GM21526 (cell line): Measurements from ENCODE around the gene FBLN2.
"Not testable (repeated sequence)": the region's sequence is repeated elsewhere in the genome, so short reads cannot be mapped to it uniquely, and the experiment has no call there.

Experiments used
- ATAC-seq: cut with Tn5 transposase; IDR thresholded peaks from one replicate; pipeline ENCODE4 v1.9.1; 2021; ENCODE audit warnings: moderate library complexity; ENCODE audit not compliant: unreplicated experiment, low FRiP score

The FBLN2 gene

DNA sequence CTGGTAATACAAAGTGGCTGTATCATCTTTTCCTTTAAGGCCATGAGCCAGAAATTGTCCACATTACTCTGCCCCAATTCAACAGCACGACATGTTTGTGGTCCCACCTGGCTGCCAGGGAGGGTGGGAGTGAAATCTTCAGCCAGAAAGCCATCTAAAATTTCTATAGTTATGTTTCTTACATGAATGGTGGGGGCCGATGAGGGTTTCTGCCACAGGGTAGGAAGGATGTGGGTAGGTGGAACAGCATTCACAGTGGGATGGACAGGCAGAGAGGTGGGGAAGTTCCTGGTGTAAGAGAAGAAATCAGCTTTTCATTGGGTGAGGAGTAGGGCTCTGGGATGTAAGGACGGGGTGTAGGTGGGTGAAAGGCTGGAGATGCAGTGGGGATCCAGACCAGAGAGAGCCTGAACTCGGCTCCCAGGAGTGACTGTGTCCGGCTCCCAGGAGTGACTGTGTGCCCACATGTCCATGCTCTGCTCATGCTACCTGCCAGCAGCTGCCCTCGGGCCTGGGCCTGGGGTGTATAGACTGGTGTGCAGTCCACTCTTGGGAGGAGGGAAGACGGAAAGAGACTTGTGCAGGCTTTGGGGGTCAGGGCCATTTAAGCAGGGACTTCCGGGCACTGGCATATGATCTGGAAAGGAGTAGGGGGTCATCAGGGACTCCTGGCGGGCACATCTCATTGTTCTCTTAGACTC is 3.8 kb upstream of the FBLN2 start:
- ATAC-seq: no peak

DNA sequence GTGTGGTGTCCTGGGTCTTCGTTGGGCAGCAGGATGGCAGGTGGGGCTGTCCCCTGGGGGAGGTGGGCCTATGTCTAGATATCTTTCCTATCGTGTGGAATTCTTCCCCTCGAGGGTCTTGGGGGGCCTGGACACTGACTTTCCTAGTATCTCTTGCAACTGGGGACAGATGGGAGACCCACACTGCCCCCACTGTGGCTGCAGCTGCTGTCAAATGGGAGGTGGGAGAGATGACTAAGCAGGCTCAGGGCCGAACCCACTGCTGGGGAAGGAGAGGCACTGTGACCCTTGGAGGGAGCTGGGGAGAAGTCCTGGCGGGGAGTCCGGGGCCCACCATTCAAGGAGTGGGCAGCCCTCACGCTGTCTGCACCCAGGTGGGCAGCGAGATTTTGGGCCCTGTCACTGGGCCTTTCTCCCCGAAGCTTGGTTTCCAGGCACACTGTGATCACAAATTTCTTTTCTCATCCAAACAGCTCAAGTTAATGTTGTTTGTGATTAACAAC is 2.9 kb upstream of the FBLN2 start:
- ATAC-seq: no peak

- ATAC-seq: no peak
Measured at GRCh38 chr3:13546667-13547171, 2.2 kb upstream of the FBLN2 start.

- no peak for ATAC-seq
Measured at GRCh38 chr3:13547591-13548371, 1.1 kb upstream of the FBLN2 start.

DNA sequence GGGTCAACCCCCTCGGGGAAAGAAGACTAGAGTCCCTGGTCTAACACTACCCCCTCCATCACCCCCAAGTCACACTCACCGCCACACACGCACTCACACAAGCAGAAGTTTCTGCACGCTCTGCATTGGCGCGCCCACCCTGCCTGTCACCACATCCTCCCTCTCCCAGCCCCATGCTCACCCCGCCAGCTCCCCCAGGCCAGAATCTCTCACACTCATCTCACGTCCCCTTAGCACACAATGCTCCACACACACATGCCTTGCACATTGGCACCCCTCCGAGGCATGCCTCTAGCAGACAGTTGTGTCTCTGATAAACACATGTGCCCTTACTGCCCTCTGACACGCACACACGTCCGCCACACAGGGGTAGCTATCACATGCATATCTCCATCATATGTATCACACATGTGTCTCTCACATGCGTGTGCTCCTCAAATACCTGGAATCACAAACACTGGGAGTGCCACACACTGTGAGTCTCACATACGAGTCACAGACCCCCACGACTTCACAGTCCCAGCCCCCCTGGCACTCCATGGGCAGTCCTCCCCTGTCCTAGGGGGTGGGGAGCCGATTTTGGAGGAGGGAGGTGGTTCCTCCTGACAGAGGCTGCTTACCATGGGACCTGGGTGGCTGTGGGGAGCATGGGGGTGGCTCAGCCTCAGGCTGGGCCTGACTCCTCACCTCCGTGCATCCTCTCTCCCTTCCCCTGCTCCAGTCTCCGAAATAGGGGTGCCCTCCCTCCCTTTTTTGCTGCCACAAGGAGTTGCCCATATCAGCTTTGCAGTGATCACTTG is 898 bp downstream of the FBLN2 start:
- ATAC-seq: no peak

GRCh38 chr3:13550423-13550690 is 1.4 kb downstream of the FBLN2 start:
- ATAC-seq: no peak

- no peak for ATAC-seq
Measured at GRCh38 chr3:13550791-13551360, 2.0 kb downstream of the FBLN2 start.

DNA sequence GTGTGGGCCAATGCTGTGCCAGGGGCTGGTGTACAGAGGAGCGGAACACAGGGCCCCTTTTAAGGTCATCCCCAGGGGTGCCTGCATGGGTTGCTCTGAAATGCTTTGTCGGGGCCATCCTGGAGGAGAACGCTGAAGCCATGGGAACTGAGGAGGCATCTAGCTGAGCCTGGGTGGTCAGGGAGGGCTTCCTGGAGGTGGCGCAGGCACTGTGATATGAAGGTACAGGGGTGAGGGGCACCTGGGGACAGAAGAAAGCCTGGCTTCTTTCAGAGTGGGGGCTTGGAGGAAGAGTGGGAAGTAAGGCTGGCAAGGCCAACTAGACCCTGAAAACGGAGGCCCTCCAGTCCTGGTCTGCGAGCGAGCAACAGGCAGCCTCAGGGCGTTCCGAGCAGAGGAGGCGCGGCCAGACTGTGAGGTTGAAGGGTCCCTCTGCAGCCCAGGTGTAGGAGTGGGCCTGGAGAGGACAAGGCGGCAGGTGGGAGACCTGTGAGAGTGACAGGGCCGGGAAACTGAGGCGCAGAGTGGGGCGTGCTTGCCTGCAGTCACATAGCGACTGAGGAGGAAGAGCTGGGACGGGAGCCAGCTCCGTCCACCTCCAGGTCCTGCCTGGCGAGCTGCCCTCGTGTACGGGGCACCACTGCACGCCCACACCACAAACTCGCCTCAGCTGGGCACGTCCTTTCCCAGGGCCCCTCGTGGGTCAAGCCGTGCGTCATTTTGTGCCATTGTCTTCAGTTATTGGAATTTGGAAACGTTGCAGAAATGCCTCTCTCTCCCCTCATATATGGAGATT is 4.1 kb downstream of the FBLN2 start:
- no peak for ATAC-seq

GRCh38 chr3:13553686-13554085 is 4.8 kb downstream of the FBLN2 start:
- no peak for ATAC-seq

GRCh38 chr3:13555753-13556152 is 6.8 kb downstream of the FBLN2 start:
- ATAC-seq: no peak

- no peak for ATAC-seq
Measured at GRCh38 chr3:13556207-13556606, 7.3 kb downstream of the FBLN2 start.

DNA sequence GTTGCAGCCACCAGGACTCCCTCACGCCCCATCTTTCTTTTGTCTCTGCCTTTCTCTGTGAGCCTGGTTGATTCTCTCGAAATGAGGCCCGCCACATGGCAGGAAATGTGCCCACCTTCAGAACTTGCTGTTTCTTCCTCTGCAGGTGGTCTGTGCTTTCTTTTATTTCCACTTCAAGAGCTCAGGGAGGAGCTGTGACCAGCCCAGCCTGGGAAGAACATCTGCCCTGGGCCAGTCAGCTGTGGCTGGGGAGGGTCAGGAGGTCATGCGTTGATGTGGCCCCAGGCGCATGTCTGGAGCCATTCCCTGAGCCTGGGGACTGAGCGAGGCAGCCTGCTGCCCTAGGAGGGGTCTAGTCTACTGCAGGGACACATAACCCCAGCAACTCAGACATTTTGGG is 8.0 kb downstream of the FBLN2 start:
- ATAC-seq: no peak

GRCh38 chr3:13557417-13557816 is 8.5 kb downstream of the FBLN2 start:
- ATAC-seq: no peak

- no peak for ATAC-seq
Measured at GRCh38 chr3:13557926-13558325, 9.0 kb downstream of the FBLN2 start.

DNA sequence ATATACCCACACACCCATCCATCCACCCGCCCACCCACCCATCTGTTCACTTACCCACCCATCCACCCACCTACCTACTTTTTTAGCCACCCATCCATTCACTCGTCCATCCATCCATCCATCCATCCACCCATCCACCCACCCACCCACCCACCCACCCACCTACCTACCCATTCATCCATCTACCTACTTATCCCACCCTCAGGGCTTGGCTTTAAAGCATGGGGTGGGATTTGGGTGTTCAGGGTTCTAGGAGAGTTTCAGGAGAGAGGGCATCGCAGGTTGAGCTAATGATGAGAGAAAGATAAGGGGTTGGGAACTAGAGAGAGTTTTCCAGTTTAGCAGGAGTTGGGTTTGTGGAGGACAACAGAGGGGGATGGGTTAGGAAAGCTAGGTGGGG is 9.7 kb downstream of the FBLN2 start:
- no peak for ATAC-seq

- ATAC-seq: no peak
Measured at GRCh38 chr3:13559764-13560525, 11.0 kb downstream of the FBLN2 start.

GRCh38 chr3:13561376-13561775 is 12.5 kb downstream of the FBLN2 start:
- ATAC-seq: no peak

DNA sequence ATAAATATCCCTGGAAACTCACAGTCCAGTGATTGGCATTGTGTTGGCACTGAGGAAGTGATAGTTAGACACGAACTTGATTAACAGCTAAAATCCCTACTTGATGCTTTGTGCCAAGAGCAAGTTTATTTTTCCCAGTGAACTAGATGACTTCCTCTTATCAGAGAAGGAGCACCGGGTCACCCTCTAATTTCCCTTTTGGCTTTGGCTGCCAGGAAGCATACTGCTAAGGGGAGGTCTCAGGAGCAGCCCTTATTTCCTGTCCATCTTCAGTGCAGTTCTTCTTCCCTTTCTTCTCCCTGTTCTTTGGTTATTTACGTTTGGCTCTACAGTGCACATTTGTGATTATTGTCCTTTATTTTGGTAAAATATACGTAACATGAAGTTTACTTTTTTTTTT is 13.0 kb downstream of the FBLN2 start:
- ATAC-seq: no peak

- not testable (repeated sequence) for ATAC-seq
Measured at GRCh38 chr3:13562421-13562820, 13.5 kb downstream of the FBLN2 start.
